HG02943 (cell line): ENCODE measurements around the gene ART4.

ENCODE experiments used
- ATAC-seq: cut with Tn5 transposase; IDR thresholded peaks from one replicate; pipeline ENCODE4 v1.9.1; 2021; ENCODE audit warnings: mild to moderate bottlenecking, low read depth, moderate library complexity; ENCODE audit not compliant: unreplicated experiment

ART4 gene, protein sequence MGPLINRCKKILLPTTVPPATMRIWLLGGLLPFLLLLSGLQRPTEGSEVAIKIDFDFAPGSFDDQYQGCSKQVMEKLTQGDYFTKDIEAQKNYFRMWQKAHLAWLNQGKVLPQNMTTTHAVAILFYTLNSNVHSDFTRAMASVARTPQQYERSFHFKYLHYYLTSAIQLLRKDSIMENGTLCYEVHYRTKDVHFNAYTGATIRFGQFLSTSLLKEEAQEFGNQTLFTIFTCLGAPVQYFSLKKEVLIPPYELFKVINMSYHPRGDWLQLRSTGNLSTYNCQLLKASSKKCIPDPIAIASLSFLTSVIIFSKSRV

DNA sequence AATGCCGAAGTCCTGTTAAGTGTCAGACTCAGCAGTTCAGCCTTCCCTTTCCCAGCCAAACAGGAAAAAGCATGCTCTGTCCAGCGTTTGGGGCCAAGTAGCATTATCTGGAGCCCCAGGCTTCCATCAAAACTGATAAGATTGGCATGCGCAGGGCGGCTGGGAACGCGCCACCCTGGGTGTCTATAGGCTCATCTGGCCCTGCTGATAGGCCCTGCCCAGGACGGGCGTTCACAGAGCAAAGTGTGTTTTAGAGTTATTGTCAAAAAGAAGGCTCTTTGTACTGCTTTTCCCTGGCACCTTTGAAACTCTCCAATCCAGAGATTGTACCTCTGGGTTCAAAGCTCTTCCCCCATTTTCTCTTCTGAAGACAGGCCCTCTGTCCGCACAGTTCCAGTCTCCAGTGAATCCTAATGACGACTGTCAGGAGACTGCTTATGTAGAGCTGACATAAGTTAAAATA lies at the start of gene ART4:
Gene ART4 (minus strand): TSS at position 102 of the 463 bp plus-strand sequence. CDS start 413 bp downstream, outside the sequence.
- no peak for ATAC-seq

DNA sequence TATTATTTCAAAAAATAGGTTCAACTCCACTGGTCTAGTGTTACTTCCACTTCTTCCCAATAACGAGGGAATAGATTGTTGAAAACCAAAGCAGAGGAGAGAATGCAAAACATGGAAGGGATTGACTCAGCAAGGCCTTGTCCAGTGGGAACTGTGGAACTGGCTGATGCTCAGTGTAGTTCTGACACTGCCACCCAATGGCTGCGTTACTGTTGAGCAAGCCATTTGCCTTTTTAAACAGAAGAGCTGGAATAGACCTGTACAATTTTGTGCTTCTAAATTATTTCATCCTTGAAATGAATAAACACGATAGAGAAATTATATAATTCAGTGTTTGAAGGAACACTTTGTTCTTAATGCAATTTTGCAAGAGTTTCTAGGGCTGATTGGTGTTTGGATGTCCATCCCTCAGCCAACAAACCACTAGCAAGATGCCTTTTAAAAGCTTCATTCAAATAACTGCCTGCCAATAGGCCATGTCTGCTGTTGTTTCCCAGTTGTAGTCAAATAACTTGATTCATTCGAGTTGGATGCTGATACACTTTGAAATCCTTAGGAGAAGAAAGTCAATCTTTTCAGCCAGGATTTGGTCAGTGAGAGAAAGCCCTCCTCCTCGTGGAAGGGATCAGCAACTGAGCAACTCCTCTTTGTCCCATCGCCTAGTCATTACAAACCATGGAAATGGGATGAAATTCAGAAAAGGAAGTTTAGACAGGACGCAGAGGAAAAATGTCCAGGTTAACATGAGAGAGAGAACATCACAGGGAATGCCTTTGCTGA lies 49.6 kb upstream of the ART4 start:
- ATAC-seq, result no peak

DNA sequence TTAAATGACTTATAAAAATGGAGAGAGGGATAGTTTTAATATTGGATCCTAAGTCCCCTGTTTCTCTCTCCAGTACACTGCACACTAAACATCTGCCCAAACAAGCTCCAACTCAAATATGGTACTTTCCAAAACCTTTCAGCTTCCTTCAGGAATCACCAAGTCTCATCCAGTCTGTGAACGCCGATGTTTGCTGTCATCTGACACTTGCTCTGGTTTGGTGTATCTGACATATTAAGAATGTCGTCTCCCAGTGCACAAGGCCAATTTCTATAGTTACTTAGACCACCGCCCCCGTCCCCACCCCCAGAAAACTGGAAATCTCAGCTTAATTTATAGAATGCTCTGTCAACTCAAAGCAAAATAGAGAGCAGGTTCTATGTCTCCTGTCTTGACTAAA lies 47.4 kb upstream of the ART4 start:
- ATAC-seq, result no peak

DNA sequence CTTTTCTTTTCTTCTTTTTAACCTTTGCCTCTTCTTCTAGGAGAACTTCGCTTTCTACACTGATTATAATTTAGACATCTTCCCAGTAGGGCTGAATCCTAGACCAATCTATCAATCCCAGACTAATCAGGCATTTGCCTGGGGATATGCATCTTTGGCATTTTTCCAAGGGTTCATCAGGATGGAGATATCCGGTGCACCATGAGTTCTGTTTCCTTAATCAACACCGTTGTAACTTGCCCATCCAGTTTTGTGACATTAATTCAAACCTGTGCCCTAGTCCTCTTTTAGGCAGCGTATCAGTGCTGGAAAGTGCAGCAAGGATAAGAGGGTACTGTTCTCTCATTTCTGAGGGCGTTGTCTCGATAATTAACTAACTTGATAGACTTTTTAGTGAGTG lies 42.9 kb upstream of the ART4 start:
- no peak for ATAC-seq

DNA sequence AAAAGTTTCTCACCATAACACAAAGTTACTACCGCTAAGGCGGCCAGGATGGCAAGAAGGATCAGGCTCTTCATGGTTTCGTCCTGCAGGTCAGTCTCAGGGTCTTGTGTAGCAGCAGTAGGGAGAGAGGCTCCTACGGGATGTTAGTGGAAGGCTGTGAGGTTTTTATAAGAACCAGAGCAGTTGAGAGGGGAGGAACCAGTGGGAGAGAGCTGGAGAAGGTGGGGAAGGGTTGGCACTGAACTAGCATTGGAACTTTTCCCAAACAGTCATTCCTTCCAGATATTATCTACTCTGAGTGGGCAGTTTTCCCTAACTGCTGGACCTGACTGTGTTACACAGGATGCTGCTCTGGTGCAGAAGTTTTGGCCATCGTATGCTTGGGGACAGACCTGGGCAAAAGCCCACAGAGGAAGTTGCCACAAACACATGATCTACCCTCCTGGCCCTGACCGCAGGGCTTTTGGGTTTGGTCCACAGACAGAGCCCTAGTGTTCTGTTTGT lies 42.4 kb upstream of the ART4 start, which contains the start of gene MGP:
Gene MGP (minus strand): TSS at position 137 of the 504 bp plus-strand sequence. CDS start 63 bp downstream, at position 74.
- ATAC-seq, result no peak

DNA sequence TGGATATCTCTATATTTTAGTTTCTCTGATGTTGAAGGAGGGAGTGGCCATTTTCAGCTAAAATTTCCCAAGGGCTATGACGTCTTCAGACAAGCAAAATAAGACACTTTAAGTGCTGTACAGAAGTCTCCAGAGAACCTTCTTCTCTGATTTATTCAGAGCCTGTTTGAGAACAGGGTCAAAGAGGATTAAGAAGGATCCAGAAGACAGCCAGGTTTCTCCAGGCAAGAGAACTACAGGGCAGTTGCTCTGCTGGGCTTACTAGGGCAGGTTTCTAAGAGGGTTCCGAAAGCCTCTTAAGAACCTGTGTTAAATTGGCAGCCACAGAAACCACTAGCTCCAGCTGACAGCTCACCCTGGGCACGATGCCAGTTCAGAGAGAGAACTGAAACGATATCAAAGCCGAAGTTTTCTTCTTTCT lies 41.1 kb upstream of the ART4 start:
- ATAC-seq, result peak; percentile 96

DNA sequence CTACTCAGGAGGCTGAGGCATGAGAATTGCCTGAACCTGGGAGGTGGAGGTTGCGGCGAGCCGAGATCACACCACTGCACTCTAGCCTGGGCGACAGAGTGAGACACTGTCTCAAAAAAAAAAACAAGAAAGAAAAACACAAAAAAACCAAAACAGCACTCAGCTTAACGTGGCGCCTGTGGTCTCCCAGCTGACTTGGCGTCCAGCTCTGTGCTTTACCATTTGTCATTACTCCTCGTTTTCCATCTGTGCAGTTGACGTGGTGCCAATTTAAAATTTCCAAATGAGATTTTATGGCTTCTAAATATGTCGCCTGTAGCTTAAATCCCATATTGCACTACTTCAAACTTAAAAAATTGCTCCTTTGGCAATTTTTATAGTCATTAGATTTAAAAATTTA lies 40.4 kb upstream of the ART4 start:
- no peak for ATAC-seq

DNA sequence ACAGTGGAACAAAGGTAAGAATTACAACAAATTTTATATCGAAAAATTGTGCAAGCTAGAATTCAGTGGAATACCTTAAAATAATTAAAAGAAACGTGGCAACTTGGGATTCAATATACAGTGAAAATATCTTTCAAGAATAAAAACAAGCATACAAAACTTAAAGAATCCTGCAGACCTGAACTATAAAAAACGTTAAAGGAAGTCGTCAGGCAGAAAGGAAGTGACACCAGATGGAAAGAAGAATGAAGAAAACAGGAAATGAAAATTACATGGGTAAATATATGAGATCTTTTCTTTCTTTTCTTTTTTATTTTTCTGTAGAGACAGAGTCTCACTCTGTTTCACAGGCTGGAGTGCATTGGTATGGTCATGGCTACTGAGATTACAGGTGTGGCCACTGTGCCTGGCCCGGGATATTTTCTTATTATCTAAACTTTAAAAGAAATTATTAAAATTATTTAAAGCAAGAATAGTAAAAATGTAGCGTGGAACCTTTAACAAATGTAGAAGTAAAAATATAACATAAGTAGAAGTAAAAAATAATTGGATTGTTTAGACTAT lies 37.6 kb upstream of the ART4 start:
- ATAC-seq, result no peak

DNA sequence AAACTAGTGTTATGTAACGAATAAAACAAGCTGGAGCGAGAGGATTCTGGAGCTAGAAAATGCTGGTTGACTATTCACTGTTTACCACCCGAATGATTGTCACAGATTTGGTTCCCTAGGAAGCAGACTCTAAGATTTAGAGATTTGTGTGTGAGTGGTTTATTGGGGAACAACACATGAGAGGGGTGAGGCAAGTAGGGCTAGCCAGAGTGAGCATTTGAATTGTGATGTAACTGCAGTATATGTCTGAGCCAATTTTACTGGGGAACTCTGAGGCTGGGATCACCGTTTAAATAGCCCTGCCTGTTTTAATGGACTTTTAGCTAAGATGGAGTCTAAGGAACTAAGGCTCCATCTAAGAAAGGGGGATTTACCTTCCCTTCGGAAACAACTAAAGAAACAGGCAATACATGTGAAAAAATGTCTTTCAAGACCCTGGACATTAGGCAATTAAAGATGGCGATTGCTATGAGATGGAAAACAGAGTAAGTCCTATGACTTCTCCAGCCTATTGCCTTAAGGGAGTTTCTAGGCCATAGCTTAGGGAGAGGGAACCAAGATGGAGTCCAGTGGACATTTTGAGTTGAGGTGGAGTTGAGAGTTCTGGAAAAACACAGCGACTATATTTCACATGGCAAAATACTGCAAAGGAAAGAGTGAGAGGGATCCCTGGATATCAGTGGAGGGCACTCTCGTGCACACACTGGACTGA lies 36.1 kb upstream of the ART4 start:
- ATAC-seq, result no peak

DNA sequence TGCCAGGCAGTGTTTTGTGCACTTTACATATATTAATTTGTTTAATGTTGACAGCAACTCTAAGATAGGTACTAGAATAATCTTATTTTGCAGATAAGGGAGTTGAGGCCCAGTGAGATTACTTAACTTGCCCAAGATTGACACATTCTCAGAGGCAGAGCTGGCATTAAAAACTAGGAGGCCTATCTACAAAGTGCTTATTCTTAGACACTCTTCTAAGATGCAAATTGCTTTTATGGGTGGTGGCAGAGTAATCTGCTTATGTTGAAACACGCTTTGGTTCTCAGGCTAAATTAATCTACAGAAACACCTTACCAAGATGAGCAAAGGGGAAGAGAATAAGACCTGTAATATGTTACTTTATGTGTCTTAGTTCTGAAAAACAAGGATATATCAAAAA lies 35.2 kb upstream of the ART4 start:
- ATAC-seq, result no peak

DNA sequence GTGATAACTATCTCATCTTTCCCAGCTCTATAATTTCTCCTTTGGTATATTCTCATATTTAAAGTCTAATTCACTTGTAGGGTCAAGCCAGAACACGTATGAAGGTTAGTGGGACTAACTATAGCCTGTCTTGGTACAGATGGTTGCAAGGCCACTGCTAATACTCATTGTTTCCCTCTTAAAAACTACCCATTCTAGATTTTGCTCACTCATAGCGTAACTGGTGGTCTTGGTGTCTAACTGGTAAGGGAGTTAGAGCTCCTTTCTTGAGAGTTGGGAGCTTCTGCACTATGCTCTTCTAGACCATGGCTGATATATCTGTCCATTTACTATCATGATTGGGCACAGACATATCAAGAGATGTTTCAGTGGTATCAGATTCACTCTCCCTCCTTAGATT lies 33.5 kb upstream of the ART4 start:
- ATAC-seq, result no peak

DNA sequence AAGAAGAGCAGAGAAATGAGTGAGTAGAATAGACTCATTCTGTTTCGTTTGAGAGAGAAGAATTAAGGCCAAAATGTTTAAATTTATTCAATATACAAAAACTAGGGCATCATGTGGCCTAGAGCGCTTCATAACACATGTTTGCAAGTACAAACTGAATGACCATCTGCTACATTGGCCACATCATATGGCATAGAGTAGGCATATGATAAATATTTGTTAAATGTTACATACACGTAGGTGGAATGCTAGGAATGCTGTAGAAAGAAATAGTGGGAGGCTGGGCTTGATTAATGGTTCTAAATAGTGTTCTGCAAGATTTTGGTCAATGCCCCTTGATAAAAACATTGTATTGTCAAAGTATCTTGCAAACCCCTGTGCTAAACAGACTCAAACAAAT lies 31.6 kb upstream of the ART4 start:
- ATAC-seq, result no peak

DNA sequence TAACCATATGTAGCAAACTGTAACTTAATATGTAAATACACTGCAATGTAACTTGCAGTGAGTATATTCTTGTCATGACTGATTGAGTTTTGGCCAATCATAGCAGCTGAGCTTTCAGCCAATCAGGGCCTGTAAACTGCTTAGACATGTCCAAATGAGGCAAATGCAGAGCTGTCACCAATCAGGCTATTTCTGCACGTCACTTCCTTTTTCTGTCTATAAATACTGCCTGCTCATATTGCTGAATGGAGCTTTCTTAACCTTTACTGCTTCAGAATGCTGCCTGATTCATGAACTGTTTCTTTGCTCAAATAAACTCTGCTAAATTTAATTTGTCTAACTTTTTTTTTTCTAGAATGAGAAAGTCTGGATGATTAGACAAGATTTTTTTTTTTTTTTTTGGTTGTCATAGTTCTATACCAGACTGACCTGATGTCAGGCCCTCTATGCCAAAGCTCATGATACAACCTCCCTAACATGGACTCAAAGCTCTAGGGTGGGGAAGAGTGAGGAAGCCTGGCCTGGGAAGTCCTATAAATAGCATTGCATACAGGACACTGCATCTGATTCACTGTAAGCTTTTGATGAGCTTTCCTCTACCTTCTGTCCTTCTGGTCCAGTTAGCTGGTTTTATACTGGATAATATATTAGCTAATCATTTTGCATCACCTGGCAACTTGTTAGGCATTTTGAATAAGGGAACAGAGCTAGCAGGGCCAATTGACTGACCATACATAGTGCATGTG lies 30.3 kb upstream of the ART4 start:
- no peak for ATAC-seq

DNA sequence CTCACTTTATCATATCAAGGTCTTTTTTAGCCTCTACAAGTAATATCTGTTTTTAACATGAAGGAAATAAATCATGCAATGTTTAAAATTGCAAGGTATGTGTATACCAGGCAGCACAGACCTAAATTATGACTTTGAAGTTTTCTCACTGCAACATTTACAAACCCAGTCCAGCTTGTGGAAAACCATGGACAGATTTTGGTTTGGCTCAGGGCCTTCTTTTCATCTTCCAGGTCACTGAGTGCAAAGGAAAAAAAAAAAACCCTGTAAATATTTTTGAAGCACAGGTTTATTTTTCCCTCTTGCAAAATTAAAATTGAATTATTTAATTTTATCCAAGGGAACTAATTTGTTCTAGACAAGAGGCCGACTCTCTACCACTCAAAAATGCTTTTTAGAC lies 28.6 kb upstream of the ART4 start:
- ATAC-seq, result no peak

DNA sequence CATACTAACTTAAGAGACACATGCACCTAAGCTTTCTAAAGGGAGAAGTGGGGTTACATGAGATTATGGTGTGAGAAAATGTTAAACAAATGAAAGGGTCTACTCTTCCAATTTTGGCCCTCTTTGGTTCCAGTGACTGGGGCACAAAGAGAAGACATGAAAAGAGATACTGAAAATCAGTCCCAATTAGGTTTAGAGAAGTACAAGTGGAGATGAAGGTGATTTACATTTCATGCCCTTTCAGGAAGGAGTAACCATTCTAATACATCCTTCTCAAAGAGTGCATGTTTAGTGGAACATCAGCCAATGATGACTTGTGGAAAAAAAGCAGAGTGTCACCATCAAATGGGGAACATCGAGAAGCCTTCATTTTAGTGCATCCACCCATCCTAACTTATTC lies 27.9 kb upstream of the ART4 start:
- no peak for ATAC-seq

DNA sequence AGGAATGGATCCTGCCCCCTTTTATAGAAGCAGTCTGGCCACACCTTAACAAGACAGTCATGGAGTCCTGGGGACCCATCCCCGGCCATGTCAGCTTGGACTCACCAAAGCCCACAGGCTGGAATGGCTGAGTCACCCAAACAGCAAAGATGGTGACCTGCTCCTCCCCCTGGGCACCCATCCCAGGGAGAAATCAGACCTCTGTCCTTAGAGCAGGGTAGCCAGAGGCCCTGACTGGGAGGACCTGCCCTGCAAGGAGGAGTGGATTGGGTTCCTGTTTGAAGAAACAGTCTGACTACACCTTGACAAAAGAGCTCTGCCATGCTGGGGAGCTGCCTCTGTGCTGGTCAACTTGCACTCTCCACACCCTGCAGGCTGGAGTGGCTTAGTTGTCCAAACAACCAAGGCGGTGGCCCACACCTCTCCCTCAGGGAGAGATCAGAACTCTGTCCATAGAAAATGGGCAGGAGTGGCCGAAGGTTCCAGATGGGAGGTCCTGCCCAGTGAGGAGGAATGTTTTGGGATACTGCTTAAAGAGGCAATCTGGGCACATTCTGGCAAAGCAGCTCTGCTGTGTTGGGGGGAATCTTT lies 25.7 kb upstream of the ART4 start:
- ATAC-seq, result no peak

DNA sequence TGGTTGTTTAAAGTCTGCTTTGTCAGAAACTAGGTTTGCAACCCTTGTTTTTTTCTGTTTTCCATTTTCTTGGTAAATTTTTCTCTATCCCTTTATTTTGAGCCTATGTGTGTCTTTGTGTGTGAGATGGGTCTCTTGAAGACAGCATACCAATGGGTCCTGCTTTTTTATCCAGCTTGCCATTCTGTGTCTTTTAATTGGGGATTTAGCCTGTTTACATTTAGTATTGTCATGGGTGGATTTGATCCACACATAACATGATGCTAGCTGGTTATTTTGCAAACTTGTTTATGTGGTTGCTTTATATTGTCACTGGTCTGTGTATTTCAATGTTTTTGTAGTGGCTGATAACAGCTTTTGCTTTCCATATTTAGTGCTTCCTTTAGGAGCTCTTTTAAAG lies 17.2 kb upstream of the ART4 start:
- no peak for ATAC-seq

DNA sequence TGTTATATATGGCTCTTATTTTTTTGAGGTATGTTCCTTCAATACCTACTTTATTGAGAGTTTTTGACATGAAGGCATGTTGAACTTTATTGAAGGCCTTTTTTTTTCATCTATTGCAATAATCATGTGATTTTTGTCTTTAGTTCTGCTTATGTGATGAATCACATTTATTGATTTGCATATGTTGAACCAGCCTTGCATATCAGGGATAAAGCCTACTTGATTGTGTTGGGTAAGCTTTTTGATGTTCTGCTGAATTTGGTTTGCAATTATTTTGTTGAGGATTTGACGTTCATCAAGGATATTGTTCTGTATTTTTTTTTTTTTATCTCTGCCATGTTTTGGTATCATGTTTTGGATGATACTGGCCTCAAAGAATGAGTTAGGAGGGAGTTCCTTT lies 15.2 kb upstream of the ART4 start:
- no peak for ATAC-seq

DNA sequence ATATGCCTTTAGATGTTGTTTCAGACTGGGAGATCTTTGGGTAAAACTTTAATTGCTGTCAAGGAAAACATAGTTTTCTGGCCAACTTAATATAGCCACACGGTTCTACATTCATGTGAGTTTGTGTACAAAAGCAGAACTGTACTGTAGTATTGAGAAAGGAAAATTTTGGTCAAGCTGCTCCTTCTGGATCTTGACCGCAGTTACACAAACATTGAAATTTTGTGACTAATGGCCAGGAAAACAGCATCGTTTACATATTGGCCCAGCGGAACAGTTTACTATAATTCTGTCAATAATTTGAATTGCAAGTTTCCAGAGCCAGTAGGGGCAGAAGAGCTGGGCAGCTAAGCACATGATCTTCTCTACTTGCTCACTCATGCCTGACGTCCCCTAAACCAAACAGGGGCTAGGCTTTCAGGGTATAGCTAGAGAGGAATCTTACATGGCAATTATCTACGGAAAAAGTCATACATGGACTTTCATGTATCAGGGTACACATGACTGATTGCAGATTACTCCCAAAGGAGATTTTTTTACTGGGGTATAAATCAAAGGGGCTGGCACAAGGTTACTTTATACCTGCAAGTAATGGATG lies 11.4 kb upstream of the ART4 start:
- ATAC-seq, result no peak
